GM12864 (cell line): ENCODE data around the gene SMIM38.

ENCODE experiments used
- DNase-seq: peaks from one replicate; pipeline ENCODE4 v3.0.0-alpha.2; 2011; ENCODE audit warnings: low read depth
- H3K4me3 ChIP-seq: 2 replicates; pipeline ENCODE4 v1.5.1; 2011; ENCODE audit warnings: mild to moderate bottlenecking, low read depth, low read length, control low read depth
- TF ChIP-seq, protein P1 (sequence below): IDR thresholded peaks from 2 replicates; pipeline ENCODE4 v1.5.1; 2011; ENCODE audit warnings: low read depth, mild to moderate bottlenecking, moderate library complexity, low read length, control low read depth, inconsistent platforms; ENCODE audit errors: missing control alignments

The SMIM38 gene

DNA sequence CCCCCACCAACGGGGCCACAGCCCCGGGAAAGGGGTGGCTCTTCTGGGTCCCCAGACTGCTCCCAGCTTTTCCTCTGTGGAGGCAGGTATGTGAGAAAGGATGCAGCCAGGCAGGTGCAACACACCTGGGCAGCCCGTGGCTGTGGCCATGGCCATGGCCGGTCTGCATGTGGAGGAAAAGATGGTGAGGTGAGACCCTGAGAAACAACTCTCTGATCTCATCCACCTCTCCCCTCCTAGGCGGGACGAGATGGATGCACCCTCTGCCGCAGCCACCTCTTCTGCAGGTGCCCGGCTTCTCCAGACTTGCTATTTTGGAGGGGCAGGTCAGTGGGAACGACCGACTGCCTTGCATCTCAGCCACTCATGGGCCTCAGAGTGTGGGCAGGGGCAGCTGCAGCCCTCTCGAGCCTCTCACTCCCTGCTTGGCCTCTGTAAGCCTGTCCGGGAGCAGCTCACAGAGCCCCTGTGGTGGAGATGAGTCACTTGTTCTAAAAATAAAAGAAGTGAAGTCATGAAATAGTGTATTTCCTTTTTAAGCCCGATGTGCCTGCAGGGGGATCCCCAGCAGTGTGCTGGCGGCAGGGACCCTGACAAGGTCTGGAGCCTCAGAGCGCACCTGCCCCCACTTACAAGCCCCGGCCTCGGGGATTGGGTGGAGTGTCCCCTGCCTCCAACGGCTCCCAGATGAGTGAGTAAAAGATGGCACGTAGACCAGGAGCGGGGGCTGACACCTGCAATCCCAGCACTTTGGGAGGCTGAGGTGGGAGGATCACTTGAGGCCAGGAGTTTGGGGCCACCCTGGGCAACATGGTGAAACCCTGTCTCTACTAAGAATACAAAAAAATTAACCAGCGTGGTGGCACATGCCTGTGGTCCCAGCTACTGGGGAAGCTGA lies 10.7 kb downstream of the SMIM38 start:
- DNase-seq: peak; percentile 67
- TF ChIP-seq, protein P1, sequence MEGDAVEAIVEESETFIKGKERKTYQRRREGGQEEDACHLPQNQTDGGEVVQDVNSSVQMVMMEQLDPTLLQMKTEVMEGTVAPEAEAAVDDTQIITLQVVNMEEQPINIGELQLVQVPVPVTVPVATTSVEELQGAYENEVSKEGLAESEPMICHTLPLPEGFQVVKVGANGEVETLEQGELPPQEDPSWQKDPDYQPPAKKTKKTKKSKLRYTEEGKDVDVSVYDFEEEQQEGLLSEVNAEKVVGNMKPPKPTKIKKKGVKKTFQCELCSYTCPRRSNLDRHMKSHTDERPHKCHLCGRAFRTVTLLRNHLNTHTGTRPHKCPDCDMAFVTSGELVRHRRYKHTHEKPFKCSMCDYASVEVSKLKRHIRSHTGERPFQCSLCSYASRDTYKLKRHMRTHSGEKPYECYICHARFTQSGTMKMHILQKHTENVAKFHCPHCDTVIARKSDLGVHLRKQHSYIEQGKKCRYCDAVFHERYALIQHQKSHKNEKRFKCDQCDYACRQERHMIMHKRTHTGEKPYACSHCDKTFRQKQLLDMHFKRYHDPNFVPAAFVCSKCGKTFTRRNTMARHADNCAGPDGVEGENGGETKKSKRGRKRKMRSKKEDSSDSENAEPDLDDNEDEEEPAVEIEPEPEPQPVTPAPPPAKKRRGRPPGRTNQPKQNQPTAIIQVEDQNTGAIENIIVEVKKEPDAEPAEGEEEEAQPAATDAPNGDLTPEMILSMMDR: peak; percentile 8
- no peak overlapping the region; the same call in 1 of the 2 replicates for H3K4me3 ChIP-seq

DNA sequence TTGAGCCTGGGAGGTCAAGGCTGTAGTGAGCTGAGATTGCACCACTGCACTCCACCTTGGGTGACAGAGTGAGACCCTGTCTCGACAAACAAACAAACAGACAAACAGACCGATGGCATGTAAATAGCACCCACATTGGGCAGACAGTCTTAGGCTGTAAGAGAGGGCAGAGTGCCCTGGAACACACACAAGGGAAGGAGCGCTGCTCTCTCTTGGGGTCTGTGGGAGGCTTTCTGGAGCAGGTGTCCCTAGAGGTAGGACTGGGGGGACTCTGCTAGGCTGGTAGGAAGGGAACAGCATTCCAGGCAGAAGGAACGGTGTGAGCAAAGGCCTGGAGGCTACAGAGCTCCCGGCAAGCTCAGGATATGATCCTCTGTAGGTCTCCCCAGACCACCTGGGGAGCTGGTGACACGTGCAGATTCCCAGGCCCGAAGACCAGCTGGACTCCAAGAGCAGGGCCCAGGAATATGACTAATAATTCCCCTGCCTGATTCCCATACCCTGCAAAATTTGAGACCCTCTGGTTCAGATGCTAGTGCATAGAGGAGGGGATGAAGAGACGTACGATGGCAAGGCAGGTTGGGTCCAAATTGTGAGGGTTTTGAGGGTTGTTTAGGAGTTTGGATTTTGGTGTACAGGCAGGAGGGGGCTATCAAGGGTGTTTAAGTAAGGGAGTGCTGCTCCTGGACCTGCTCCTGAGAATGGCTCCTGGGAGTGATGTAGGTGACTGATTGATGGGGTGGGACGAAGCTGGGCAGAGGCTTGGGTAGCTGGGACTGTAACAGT lies 11.6 kb downstream of the SMIM38 start:
- TF ChIP-seq, protein P1: no peak
- no peak for DNase-seq
- H3K4me3 ChIP-seq: no peak overlapping the region; the same call in 1 of the 2 replicates

DNA sequence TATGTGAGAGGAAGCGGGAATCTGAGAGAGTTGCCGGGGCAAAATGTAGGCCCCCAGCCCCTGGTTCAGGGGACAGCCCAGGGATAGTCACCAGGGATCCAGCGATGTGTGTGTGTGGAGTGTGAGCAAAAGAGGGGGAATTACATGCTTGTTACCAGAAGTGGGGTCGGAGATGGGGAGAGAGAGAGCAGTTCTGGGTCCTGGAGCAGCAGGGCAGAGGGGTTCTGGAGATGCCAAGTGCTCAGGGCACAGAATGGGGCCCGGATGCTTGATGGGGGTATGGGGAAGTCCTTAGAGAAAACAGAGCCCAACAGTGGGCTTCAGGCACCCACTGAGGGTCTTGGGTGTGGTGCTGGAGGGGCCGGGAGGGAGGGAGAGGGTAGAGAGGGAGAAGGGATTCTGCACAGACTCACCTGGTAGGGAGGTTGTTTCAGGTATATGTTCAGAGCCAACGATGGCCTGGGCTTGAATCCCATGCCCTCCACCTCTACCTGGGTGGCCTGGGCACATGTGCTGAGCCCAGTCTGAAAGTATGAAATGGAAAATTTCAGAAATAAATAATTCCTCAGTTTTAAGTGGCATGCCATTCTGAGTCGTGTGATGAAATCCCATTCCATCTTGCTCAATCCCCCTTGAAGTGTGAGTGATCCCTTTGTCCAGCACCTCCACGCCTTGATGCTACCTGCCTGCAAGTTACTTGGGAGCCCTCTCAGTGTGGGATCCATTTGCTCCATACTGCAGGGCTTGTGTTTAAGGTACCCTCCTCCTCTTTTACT lies 12.4 kb downstream of the SMIM38 start:
- no peak for DNase-seq
- no peak overlapping the region for H3K4me3 ChIP-seq
- TF ChIP-seq, protein P1: no peak

DNA sequence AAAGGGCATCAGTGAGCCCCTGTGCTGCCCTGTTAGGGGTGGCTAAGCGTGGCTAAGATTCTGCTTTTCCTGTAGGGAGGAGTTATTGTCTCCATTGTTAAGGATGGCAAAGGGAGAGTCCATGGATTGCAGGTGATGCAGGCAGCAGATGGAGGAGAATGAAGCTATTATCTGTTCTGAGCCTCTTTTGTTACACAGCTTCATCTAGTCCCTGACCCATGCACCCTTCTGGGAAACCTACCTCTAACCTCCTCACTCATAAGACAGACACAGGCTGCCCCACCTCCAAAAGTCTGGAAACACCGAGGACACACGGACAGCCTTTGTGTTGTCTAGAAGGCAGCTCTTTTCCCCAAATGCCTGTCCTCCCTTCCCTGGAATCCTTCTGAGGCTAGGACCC lies 13.7 kb downstream of the SMIM38 start:
- TF ChIP-seq, protein P1: no peak
- no peak overlapping the region for H3K4me3 ChIP-seq
- no peak for DNase-seq

DNA sequence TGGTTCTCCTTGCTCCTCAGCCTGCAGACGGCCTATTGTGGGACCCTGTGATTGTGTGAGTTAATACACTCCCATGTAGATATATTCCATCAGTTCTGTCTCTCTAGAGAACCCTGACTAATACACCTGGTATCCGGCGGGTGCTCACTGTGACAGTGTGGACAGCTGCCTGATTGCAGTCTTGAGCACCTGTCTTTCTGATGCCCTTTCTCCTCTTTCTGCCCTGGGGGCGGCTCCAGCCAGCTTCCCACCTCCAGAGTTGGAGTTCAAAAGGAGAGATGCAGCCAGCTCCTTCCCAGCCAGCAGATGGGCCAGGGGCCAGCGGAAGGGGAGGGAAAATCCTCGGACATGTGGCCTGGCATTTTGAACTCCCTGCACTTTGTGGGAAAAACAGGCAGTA lies 15.0 kb downstream of the SMIM38 start:
- DNase-seq: no peak
- TF ChIP-seq, protein P1: no peak
- H3K4me3 ChIP-seq: no peak overlapping the region

DNA sequence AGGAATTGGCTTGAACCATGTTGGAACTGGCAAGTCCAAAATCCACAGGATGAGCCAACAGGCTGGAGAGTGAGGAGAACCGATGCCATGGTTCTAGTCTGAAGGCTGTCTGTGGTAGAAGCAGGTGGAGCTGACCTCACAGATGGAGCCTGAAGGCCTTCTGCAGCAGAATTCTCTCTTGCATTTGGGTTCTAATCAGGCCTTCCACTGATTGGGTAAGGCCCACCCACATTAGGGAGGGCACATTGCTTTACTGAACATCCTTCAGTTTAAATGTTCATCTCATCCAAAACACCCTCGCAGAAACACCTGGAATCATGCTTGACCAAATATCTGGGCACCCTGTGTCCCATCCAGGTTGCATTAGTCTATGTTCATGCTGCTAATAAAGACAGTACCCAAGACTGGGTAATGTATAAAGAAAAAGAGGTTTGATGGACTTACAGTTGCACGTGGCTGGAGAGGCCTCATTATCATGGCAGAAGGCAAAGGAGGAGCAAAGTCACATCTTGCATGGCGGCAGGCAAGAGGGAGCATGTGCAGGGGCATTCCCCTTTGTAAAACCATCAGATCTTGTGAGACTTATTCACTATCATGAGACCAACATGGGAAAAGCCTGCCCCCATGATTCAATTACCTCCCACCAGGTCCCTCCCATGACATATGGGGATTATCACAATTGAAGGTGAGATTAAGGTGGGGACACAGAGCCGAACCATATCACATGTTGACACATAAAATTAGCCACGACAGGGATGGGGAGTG lies 15.9 kb downstream of the SMIM38 start:
- no peak overlapping the region for H3K4me3 ChIP-seq
- DNase-seq: no peak
- TF ChIP-seq, protein P1: no peak
